Trophoblast cell (in vitro differentiated cells and primary cell): ENCODE data around the gene SLFN12L.

Experiments used
- DNase-seq, 2 donors: peaks; one replicate each; pipeline ENCODE4 v3.0.0-alpha.2; 2016
- H2AFZ ChIP-seq: 2 replicates; pipeline ENCODE4 v1.6.1; 2013; ENCODE audit warnings: low read length, moderate library complexity, mild to moderate bottlenecking; ENCODE audit not compliant: insufficient read depth, poor library complexity
- H2AK5ac ChIP-seq: 2 replicates; pipeline ENCODE4 v1.6.1; 2013; ENCODE audit warnings: mild to moderate bottlenecking, low read length
- H2BK120ac ChIP-seq: 2 replicates; pipeline ENCODE4 v1.6.1; 2013; ENCODE audit warnings: low read length, mild to moderate bottlenecking, moderate library complexity; ENCODE audit not compliant: insufficient read depth, poor library complexity
- H2BK12ac ChIP-seq: 2 replicates; pipeline ENCODE4 v1.6.1; 2013; ENCODE audit warnings: mild to moderate bottlenecking, low read length, moderate library complexity
- H2BK5ac ChIP-seq: 2 replicates; pipeline ENCODE4 v1.6.1; 2013; ENCODE audit warnings: low read length, low read depth, moderate library complexity, mild to moderate bottlenecking; ENCODE audit not compliant: poor library complexity
- H3K14ac ChIP-seq: 2 replicates; pipeline ENCODE4 v1.6.1; 2013; ENCODE audit warnings: mild to moderate bottlenecking, low read length
- H3K18ac ChIP-seq: 2 replicates; pipeline ENCODE4 v1.6.1; 2013; ENCODE audit warnings: mild to moderate bottlenecking, low read length
- H3K23ac ChIP-seq: 2 replicates; pipeline ENCODE4 v1.6.1; 2013; ENCODE audit warnings: low read length
- H3K27ac ChIP-seq: 2 replicates; pipeline ENCODE4 v1.5.1; 2013; ENCODE audit warnings: low read depth, mild to moderate bottlenecking, inconsistent platforms, low read length, moderate library complexity
- H3K27me3 ChIP-seq: 2 replicates; pipeline ENCODE4 v1.6.1; 2013; ENCODE audit warnings: inconsistent platforms, mild to moderate bottlenecking, low read length, moderate library complexity; ENCODE audit not compliant: insufficient read depth
- H3K36me3 ChIP-seq, 2 experiments: 1 replicate in 1 of 2; 2 replicates in 1 of 2; pipeline ENCODE4 v1.6.1; 2013; ENCODE audit warnings: low read length in 2 of 2, mild to moderate bottlenecking in 2 of 2, moderate library complexity in 1 of 2; ENCODE audit not compliant: insufficient read depth in 2 of 2, control insufficient read depth in 1 of 2
- H3K4ac ChIP-seq: 2 replicates; pipeline ENCODE4 v1.6.1; 2013; ENCODE audit warnings: low read depth, mild to moderate bottlenecking, low read length, moderate library complexity
- H3K4me1 ChIP-seq, 2 experiments: 1 replicate in 1 of 2; 2 replicates in 1 of 2; pipeline ENCODE4 v1.6.1; 2013; ENCODE audit warnings: low read length in 2 of 2, mild to moderate bottlenecking in 2 of 2, moderate library complexity in 1 of 2; ENCODE audit not compliant: insufficient read depth in 2 of 2, control insufficient read depth in 1 of 2
- H3K4me2 ChIP-seq: 2 replicates; pipeline ENCODE4 v1.6.1; 2013; ENCODE audit warnings: inconsistent platforms, mild to moderate bottlenecking, low read length, moderate library complexity
- H3K4me3 ChIP-seq: 2 replicates; pipeline ENCODE4 v1.5.1; 2013; ENCODE audit warnings: mild to moderate bottlenecking, low read depth, low read length, inconsistent platforms
- H3K79me1 ChIP-seq: one replicate; pipeline ENCODE4 v1.6.1; 2013; ENCODE audit warnings: low read length
- H3K79me2 ChIP-seq: 2 replicates; pipeline ENCODE4 v1.6.1; 2013; ENCODE audit warnings: low read length, mild to moderate bottlenecking; ENCODE audit not compliant: control insufficient read depth, insufficient read depth, poor library complexity
- H3K9ac ChIP-seq: 2 replicates; pipeline ENCODE4 v1.6.1; 2013; ENCODE audit warnings: mild to moderate bottlenecking, low read length
- H3K9me3 ChIP-seq: 2 replicates; pipeline ENCODE4 v1.6.1; 2013; ENCODE audit warnings: low read depth, mild to moderate bottlenecking, control low read depth, inconsistent platforms, low read length; ENCODE audit not compliant: insufficient read depth
- H4K12ac ChIP-seq: 2 replicates; pipeline ENCODE4 v1.6.1; 2013; ENCODE audit warnings: low read depth, mild to moderate bottlenecking, low read length, moderate library complexity
- H4K8ac ChIP-seq: 2 replicates; pipeline ENCODE4 v1.6.1; 2013; ENCODE audit warnings: low read depth, mild to moderate bottlenecking, low read length, moderate library complexity
- H4K91ac ChIP-seq: one replicate; pipeline ENCODE4 v1.6.1; 2013; ENCODE audit warnings: low read depth, mild to moderate bottlenecking, low read length, moderate library complexity
- WGBS: extraction: QIAGEN DNeasy Blood & Tissue Kit; methylation state at CpG from one replicate; pipeline ENCODE4 v1.1.7; 2013; ENCODE audit warnings: missing lambda C conversion rate; ENCODE audit not compliant: insufficient read length, insufficient coverage; ENCODE audit errors: extremely low coverage; 5-methylcytosine and 5-hydroxymethylcytosine counted together

The SLFN12L gene

DNA sequence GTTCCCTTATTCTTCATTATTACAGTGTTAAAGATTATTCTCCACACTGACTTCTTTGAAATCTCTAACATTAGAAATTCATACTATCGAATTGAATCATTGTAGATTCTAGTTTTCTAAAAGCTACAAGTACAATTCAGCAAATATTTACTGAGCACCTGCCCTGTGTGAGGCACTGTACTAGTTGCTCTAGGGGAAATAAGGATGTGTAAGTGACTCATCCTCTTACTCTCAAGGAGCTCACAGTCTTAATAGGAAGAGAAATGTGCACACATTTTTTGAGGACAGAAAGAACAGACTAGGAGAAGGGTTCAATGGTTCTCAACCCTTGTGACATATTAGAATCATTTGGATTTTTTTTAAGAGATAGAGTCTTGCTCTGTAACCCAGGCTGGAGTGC, 7.7 kb upstream of the SLFN12L start:
- Histone ChIP-seq H3K79me1 (no peaks in the 10 kb centered on the region), H2BK120ac (no peak overlapping the region), H3K9ac (no peak overlapping the region), H3K79me2 (no peaks in the 10 kb centered on the region), H2AK5ac (no peak overlapping the region), H3K27ac (no peak overlapping the region), H4K91ac (no peak overlapping the region), H4K8ac (no peak overlapping the region), H3K27me3 (no peaks in the 10 kb centered on the region), H4K12ac (no peak overlapping the region), H2BK12ac (no peak overlapping the region), H3K18ac (no peak overlapping the region), H3K9me3 (no peaks in the 10 kb centered on the region), H3K23ac (no peak overlapping the region), H3K4me3 (no peak overlapping the region), H3K36me3 (no peaks in the 10 kb centered on the region), H3K4me2 (no peak overlapping the region), H3K14ac (no peak overlapping the region), H2AFZ (no peak overlapping the region), H3K4ac (no peak overlapping the region), H3K4me1 (no peaks in the 10 kb centered on the region), H2BK5ac (no peak overlapping the region)
- no peak for DNase-seq
- WGBS, result no CpG with 5 or more reads among the region's 1 CpG

DNA sequence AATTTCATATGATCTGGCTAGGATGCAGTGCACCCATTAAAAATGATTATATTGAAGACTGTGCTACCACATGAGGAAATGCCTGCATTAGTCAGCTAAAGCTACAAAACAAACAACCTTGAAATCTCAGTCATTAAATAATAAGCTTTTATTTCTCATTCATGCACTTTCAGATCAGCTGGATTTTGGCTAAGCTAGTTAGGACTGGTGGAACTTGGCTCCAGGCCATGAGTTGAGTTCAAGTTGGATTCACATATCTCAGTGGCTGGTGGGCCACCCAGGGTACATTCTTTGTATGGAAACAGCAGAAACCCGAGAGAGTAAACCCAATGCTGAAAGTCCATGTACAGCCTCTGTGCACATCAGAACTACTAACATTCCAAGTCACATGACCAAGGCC, 6.4 kb upstream of the SLFN12L start:
- H4K12ac ChIP-seq, result no peak overlapping the region
- no peak overlapping the region for H2BK120ac ChIP-seq
- no peak for DNase-seq
- H3K9me3 ChIP-seq, result no peaks in the 10 kb centered on the region
- no peaks in the 10 kb centered on the region for H3K79me2 ChIP-seq
- WGBS, result no CpG with 5 or more reads among the region's 1 CpG
- H3K14ac ChIP-seq, result no peak overlapping the region
- no peak overlapping the region for H3K4me3 ChIP-seq
- H3K18ac ChIP-seq, result no peak overlapping the region
- no peak overlapping the region for H2AK5ac ChIP-seq
- no peak overlapping the region for H3K23ac ChIP-seq
- H3K36me3 ChIP-seq, result no peaks in the 10 kb centered on the region
- no peak overlapping the region for H3K4me2 ChIP-seq
- H3K79me1 ChIP-seq, result no peaks in the 10 kb centered on the region
- no peak overlapping the region for H2BK12ac ChIP-seq
- H3K4me1 ChIP-seq, result no peaks in the 10 kb centered on the region
- H3K27ac ChIP-seq, result no peak overlapping the region
- no peak overlapping the region for H2AFZ ChIP-seq
- H3K4ac ChIP-seq, result no peak overlapping the region
- no peak overlapping the region for H4K8ac ChIP-seq
- H3K27me3 ChIP-seq, result no peaks in the 10 kb centered on the region
- H2BK5ac ChIP-seq, result no peak overlapping the region
- H3K9ac ChIP-seq, result no peak overlapping the region
- no peak overlapping the region for H4K91ac ChIP-seq

DNA sequence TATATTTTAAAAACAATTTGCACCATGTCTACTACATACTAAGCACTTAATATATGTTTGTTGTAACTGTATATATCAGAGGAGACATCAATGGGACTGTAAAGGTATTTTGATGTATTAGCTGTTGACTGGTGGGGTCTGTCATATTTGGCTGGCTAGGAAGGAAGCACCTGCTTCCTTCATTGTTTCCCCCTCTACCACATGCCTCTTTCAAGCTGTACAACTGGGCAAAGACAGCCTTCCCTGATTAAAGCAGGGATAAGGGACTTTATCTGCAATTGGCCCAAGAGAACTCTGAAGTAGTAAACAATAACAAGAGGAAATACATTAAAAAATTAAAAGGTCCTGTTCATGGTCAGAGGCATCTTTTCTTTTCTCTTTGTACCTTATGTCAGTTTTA, 5.5 kb upstream of the SLFN12L start:
- no peaks in the 10 kb centered on the region for H3K4me1 ChIP-seq
- H3K9ac ChIP-seq, result no peak overlapping the region
- H2BK120ac ChIP-seq, result no peak overlapping the region
- H4K8ac ChIP-seq, result no peak overlapping the region
- no peak overlapping the region for H2AK5ac ChIP-seq
- no peak overlapping the region for H4K91ac ChIP-seq
- no peak overlapping the region for H3K4ac ChIP-seq
- no peaks in the 10 kb centered on the region for H3K9me3 ChIP-seq
- H3K79me1 ChIP-seq, result no peaks in the 10 kb centered on the region
- H3K18ac ChIP-seq, result no peak overlapping the region
- no peak overlapping the region for H4K12ac ChIP-seq
- H3K4me2 ChIP-seq, result no peak overlapping the region
- H3K4me3 ChIP-seq, result no peak overlapping the region
- no peak overlapping the region for H2BK5ac ChIP-seq
- no peak overlapping the region for H2AFZ ChIP-seq
- no peak for DNase-seq
- no peaks in the 10 kb centered on the region for H3K27me3 ChIP-seq
- no peaks in the 10 kb centered on the region for H3K36me3 ChIP-seq
- H2BK12ac ChIP-seq, result no peak overlapping the region
- no peak overlapping the region for H3K27ac ChIP-seq
- no peaks in the 10 kb centered on the region for H3K79me2 ChIP-seq
- H3K14ac ChIP-seq, result no peak overlapping the region
- no peak overlapping the region for H3K23ac ChIP-seq

DNA sequence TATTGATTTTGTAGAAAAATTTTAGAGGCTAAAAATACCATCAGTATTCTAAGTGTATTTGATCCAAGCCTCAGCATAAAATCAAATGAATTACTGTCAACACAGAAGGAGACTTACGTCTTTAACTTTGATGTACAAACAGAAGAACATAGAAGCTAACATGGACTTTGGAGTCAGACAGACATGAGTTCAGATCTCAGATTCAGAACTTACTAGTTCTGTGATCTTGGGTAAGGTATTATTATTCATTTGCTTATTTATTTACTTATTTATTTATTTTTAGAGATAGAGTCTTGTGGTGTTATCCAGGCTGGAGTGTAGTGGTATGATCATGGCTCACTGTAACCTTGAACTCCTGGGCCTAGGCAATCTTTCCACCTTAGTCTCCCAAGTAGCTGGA, 4.0 kb upstream of the SLFN12L start:
- H2BK120ac ChIP-seq, result no peak overlapping the region
- H3K79me1 ChIP-seq, result no peaks in the 10 kb centered on the region
- no peak overlapping the region for H3K4ac ChIP-seq
- H3K27me3 ChIP-seq, result no peaks in the 10 kb centered on the region
- no peak overlapping the region for H3K9ac ChIP-seq
- no peak overlapping the region for H3K23ac ChIP-seq
- no peak overlapping the region for H4K8ac ChIP-seq
- DNase-seq, result no peak
- no CpG with 5 or more reads among the region's 1 CpG for WGBS
- no peak overlapping the region for H3K4me2 ChIP-seq
- H3K79me2 ChIP-seq, result no peaks in the 10 kb centered on the region
- no peaks in the 10 kb centered on the region for H3K9me3 ChIP-seq
- H3K4me3 ChIP-seq, result no peak overlapping the region
- H2AK5ac ChIP-seq, result no peak overlapping the region
- H3K27ac ChIP-seq, result no peak overlapping the region
- no peak overlapping the region for H2BK5ac ChIP-seq
- H4K12ac ChIP-seq, result no peak overlapping the region
- no peak overlapping the region for H3K14ac ChIP-seq
- no peaks in the 10 kb centered on the region for H3K4me1 ChIP-seq
- no peak overlapping the region for H3K18ac ChIP-seq
- no peak overlapping the region for H2AFZ ChIP-seq
- H3K36me3 ChIP-seq, result no peaks in the 10 kb centered on the region
- H2BK12ac ChIP-seq, result no peak overlapping the region
- H4K91ac ChIP-seq, result no peak overlapping the region
